ACC112 (cell line): ENCODE measurements around the gene DSTYK.

ENCODE experiments used
- H2AFZ ChIP-seq: fragments of 200-600 bp; sonication (generic); one replicate; pipeline ENCODE4 v1.6.0; 2017; ENCODE audit warnings: antibody characterized with exemption, low read length; ENCODE audit not compliant: unreplicated experiment
- H3K27ac ChIP-seq: fragments of 200-600 bp; sonication (generic); 2 replicates; pipeline ENCODE4 v1.5.1; 2014; ENCODE audit warnings: low read depth, mild to moderate bottlenecking, antibody characterized with exemption, low read length, moderate library complexity
- H3K27me3 ChIP-seq: fragments of 200-600 bp; sonication (generic); 2 replicates; pipeline ENCODE4 v1.6.1; 2014; ENCODE audit warnings: mild to moderate bottlenecking, antibody characterized with exemption, low read length, moderate library complexity, mixed read lengths; ENCODE audit not compliant: insufficient read depth
- H3K36me3 ChIP-seq: fragments of 200-600 bp; sonication (generic); 2 replicates; pipeline ENCODE4 v1.6.1; 2016; ENCODE audit warnings: mild to moderate bottlenecking, antibody characterized with exemption, low read length, moderate library complexity, mixed read lengths; ENCODE audit not compliant: insufficient read depth
- H3K4me1 ChIP-seq: fragments of 200-600 bp; sonication (generic); one replicate; pipeline ENCODE4 v1.6.1; 2016; ENCODE audit warnings: low read length, mixed read lengths; ENCODE audit not compliant: insufficient read depth, unreplicated experiment, control insufficient read depth
- H3K4me3 ChIP-seq: fragments of 200-600 bp; sonication (generic); 2 replicates; pipeline ENCODE4 v1.5.1; 2014; ENCODE audit warnings: mild to moderate bottlenecking, low read depth, low read length
- H3K79me2 ChIP-seq: fragments of 200-600 bp; sonication (generic); one replicate; pipeline ENCODE4 v1.6.0; 2016; ENCODE audit warnings: low read length; ENCODE audit not compliant: control insufficient read depth, unreplicated experiment, insufficient read depth

Gene DSTYK

DNA sequence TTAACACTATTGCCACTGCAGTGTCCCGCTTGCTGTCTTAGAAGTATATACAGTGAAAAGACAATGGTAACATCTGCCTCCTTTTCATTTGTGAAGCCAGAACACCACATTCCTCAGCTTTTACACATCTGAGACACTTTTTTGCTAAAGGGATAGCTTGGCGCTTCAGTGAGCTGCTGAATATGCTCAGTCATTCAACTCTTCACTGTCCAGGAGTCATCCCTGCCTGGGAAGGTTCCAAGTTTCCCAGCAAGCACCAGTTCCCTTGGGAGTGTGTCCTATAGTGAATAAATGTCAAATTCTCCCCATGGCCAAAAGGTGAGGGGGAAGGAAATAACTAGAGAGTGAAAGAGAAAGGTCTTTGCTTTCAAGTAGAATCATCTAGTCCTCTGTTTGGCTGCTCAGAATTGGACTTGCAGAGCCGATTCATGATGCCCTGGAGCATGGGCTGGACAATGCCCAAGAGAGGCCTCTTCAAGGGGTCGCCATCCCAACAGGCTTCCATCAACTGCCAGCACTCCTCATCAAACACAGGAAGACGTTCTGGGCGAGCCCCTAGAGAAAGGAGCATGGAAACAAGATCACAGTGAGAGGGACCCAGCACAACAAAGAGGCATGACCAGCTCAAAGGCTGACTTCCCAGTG is 64.2 kb downstream of the DSTYK start:
- Histone ChIP-seq H3K36me3 (no peaks in the 10 kb centered on the region), H2AFZ (peak overlapping the region; percentile 26), H3K79me2 (no peaks in the 10 kb centered on the region), H3K27ac (peak overlapping the region; percentile 78), H3K27me3 (no peaks in the 10 kb centered on the region), H3K4me1 (peaks cover 32% of the 10 kb centered on the region), H3K4me3 (no peak overlapping the region)

DNA sequence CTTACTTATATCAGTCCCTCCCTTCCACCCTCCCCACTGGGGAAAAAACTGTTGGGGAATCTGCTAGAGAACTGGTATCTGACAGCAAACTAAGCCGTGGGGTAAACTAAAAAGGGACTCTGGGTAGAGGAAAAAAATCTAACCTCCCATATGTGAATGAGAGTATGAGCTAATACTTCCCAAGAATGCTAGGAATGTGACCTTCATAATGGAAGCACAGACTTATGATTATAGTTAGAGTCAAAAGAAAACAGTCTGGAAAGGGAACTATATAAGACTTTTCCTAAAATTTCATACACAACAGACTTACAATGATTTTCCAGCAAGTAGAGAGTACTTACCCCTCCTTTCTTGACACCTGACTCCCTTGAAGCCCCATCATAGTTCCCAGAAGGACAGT is 66.8 kb downstream of the DSTYK start:
- Histone ChIP-seq H3K4me1 (peaks cover 32% of the 10 kb centered on the region), H3K4me3 (no peak overlapping the region), H3K27me3 (no peaks in the 10 kb centered on the region), H2AFZ (no peak overlapping the region), H3K27ac (peak overlapping the region; percentile 75), H3K36me3 (no peaks in the 10 kb centered on the region), H3K79me2 (no peaks in the 10 kb centered on the region)

DNA sequence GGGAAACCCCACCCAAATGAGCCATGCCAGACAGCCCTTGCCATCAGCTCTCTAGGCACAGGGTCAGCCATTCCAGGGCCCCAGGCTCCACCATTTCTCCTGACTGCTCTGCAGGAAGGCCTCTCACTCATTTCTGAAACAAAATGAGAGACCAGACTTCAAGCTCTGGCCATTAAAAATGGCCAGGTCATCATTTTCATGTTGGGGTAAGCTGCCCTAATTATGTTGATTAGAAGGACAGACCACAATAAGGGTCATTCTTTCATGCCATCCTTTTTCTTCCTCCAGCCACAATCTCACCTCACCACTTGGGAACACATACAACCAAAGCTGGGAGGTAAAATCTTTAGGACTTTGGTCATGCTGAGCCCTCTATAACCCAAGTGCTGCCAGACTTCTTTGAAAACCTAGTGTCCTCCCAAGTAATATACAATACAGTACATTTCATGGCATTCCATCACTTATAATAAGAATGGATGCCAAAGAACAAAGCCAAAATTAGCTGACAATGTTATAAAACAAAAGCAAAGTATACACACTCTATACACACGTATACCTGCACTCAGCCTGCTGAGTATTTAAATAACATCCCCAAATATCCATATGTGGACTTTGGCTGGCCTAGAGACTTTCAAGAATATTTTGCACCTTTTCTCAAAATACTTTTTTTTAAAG is 67.3 kb downstream of the DSTYK start:
- H3K27me3 ChIP-seq, result no peaks in the 10 kb centered on the region
- peaks cover 32% of the 10 kb centered on the region for H3K4me1 ChIP-seq
- H3K4me3 ChIP-seq, result no peak overlapping the region
- peak overlapping the region; percentile 75 for H3K27ac ChIP-seq
- no peak overlapping the region for H2AFZ ChIP-seq
- no peaks in the 10 kb centered on the region for H3K36me3 ChIP-seq
- no peaks in the 10 kb centered on the region for H3K79me2 ChIP-seq

- Histone ChIP-seq H3K36me3 (no peaks in the 10 kb centered on the region), H3K4me1 (peaks cover 26% of the 10 kb centered on the region), H3K79me2 (no peaks in the 10 kb centered on the region), H3K27me3 (no peaks in the 10 kb centered on the region), H3K4me3 (no peak overlapping the region), H3K27ac (no peak overlapping the region), H2AFZ (no peak overlapping the region)
These were observed 69.4 kb downstream of the DSTYK start for GRCh38 chr1:205142102-205142469.

- H3K79me2 ChIP-seq, result no peaks in the 10 kb centered on the region
- H3K27ac ChIP-seq, result no peak overlapping the region
- no peak overlapping the region for H3K4me3 ChIP-seq
- H3K36me3 ChIP-seq, result no peaks in the 10 kb centered on the region
- H2AFZ ChIP-seq, result no peak overlapping the region
- H3K27me3 ChIP-seq, result no peaks in the 10 kb centered on the region
- peaks cover 22% of the 10 kb centered on the region for H3K4me1 ChIP-seq
These were observed 70.0 kb downstream of the DSTYK start for GRCh38 chr1:205141236-205142101.

GRCh38 chr1:205140113-205140512 is 71.4 kb downstream of the DSTYK start:
- Histone ChIP-seq H3K27ac (no peak overlapping the region), H3K79me2 (no peaks in the 10 kb centered on the region), H3K27me3 (no peaks in the 10 kb centered on the region), H3K4me3 (no peak overlapping the region), H3K4me1 (peaks cover 14% of the 10 kb centered on the region), H2AFZ (no peak overlapping the region), H3K36me3 (no peaks in the 10 kb centered on the region)

GRCh38 chr1:205137901-205138300 is 73.6 kb downstream of the DSTYK start:
- Histone ChIP-seq H3K4me3 (no peak overlapping the region), H2AFZ (no peak overlapping the region), H3K27me3 (no peaks in the 10 kb centered on the region), H3K36me3 (no peaks in the 10 kb centered on the region), H3K79me2 (no peaks in the 10 kb centered on the region), H3K27ac (no peak overlapping the region), H3K4me1 (no peaks in the 10 kb centered on the region)

DNA sequence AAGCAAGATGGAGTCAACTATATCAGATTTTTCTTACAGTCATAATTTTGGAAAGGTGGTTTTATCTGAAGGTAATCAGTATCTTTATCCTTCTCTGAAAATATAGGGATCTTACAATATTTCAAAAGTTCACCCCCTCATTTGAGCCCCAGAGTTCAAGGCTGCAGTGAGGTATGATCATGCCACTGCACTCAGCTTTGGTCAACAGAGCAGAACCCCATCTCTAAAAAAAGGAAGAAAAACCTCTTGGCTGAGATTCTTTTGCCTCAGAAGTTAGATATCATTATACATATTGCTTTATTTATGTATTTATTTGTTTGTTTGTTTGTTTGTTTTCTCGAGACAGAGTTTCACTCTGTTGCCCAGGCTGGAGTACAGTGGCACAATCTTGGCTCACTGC is 78.2 kb downstream of the DSTYK start:
- H3K36me3 ChIP-seq, result no peaks in the 10 kb centered on the region
- H3K4me3 ChIP-seq, result no peak overlapping the region
- H3K4me1 ChIP-seq, result no peaks in the 10 kb centered on the region
- no peak overlapping the region for H3K27ac ChIP-seq
- H2AFZ ChIP-seq, result no peak overlapping the region
- no peaks in the 10 kb centered on the region for H3K27me3 ChIP-seq
- no peaks in the 10 kb centered on the region for H3K79me2 ChIP-seq

- no peaks in the 10 kb centered on the region for H3K36me3 ChIP-seq
- H2AFZ ChIP-seq, result no peak overlapping the region
- H3K27ac ChIP-seq, result no peak overlapping the region
- H3K4me3 ChIP-seq, result no peak overlapping the region
- no peaks in the 10 kb centered on the region for H3K79me2 ChIP-seq
- no peaks in the 10 kb centered on the region for H3K4me1 ChIP-seq
- H3K27me3 ChIP-seq, result no peaks in the 10 kb centered on the region
These were observed 82.0 kb downstream of the DSTYK start for GRCh38 chr1:205129447-205130029.

- no peaks in the 10 kb centered on the region for H3K79me2 ChIP-seq
- no peaks in the 10 kb centered on the region for H3K4me1 ChIP-seq
- H3K27me3 ChIP-seq, result no peaks in the 10 kb centered on the region
- no peak overlapping the region for H2AFZ ChIP-seq
- no peak overlapping the region for H3K4me3 ChIP-seq
- no peak overlapping the region for H3K27ac ChIP-seq
- H3K36me3 ChIP-seq, result no peaks in the 10 kb centered on the region
These were observed 83.5 kb downstream of the DSTYK start for GRCh38 chr1:205128050-205128449.
